CD4-positive, CD25-positive, alpha-beta regulatory T cell (primary cell): ENCODE results near the gene RERE. TPM values are rescaled to one million over a fixed set of nuclear protein-coding genes. Genes with fewer than 3 reads are reported as not detected.
A peak's percentile ranks its signal among the peaks of the same experiment; 100 is the strongest.

Source experiments
- ATAC-seq, 2 donors: fragments of 150-1000 bp; cut with Tn5 transposase; one replicate each; pipeline ENCODE4 v1.10.0; 2021; ENCODE audit warnings: low read depth in 2 of 2, moderate number of reproducible peaks in 2 of 2, moderate library complexity in 1 of 2
- DNase-seq, 3 donors: peaks; one replicate each; pipeline versions ENCODE4 v3.0.0 to v3.0.0-alpha.2; 2012 to 2022; ENCODE audit warnings: mixed read lengths in 1 of 3
- H3K27ac ChIP-seq: one replicate; pipeline ENCODE4 v1.7.0; 2013; ENCODE audit warnings: mild to moderate bottlenecking, low read length; ENCODE audit not compliant: insufficient read depth, poor library complexity, severe bottlenecking
- H3K27me3 ChIP-seq: one replicate; pipeline ENCODE4 v1.7.0; 2013; ENCODE audit warnings: low read length; ENCODE audit not compliant: control insufficient read depth, insufficient read depth
- H3K36me3 ChIP-seq: one replicate; pipeline ENCODE4 v1.7.0; 2013; ENCODE audit warnings: mild to moderate bottlenecking, low read length, moderate library complexity; ENCODE audit not compliant: control insufficient read depth, insufficient read depth
- H3K4me1 ChIP-seq: 2 replicates; pipeline ENCODE4 v1.7.0; 2013; ENCODE audit warnings: mild to moderate bottlenecking, low read length; ENCODE audit not compliant: insufficient read depth, control insufficient read depth, poor library complexity, severe bottlenecking
- H3K4me3 ChIP-seq: one replicate; pipeline ENCODE4 v1.7.0; 2013; ENCODE audit warnings: low read depth, mild to moderate bottlenecking, low read length, moderate library complexity
- H3K9me3 ChIP-seq, 2 experiments: 1 replicate in 1 of 2; 2 replicates in 1 of 2; pipeline ENCODE4 v1.7.0; 2013; ENCODE audit warnings: low read length in 2 of 2, mild to moderate bottlenecking in 1 of 2, moderate library complexity in 1 of 2; ENCODE audit not compliant: control insufficient read depth in 2 of 2
- H3K27ac Mint-ChIP-seq, 3 donors: one replicate each; pipeline ENCODE4 v1.8.0; 2020 to 2022; ENCODE audit warnings: mild to moderate bottlenecking in 3 of 3, mixed read lengths in 3 of 3, moderate library complexity in 2 of 3
- H3K27me3 Mint-ChIP-seq: one replicate; pipeline ENCODE4 v1.8.0; 2022; ENCODE audit warnings: mild to moderate bottlenecking, mixed read lengths
- H3K36me3 Mint-ChIP-seq: one replicate; pipeline ENCODE4 v1.8.0; 2020; ENCODE audit warnings: mixed read lengths
- H3K4me1 Mint-ChIP-seq, 4 donors: one replicate each; pipeline ENCODE4 v1.8.0; 2020 to 2022; ENCODE audit warnings: mixed read lengths in 4 of 4, mild to moderate bottlenecking in 1 of 4
- H3K4me3 Mint-ChIP-seq, 4 donors: one replicate each; pipeline ENCODE4 v1.8.0; 2020 to 2022; ENCODE audit warnings: mild to moderate bottlenecking in 4 of 4, mixed read lengths in 4 of 4, moderate library complexity in 3 of 4
- H3K9me3 Mint-ChIP-seq, 7 donors: one replicate each; pipeline ENCODE4 v1.8.0; 2020 to 2022; ENCODE audit warnings: mixed read lengths in 7 of 7, mild to moderate bottlenecking in 3 of 7, moderate library complexity in 2 of 7
- polyA plus RNA-seq, 4 donors: library from polyadenylated mRNA; unstranded; fragments of 300-500 nt; fragmentation: Illumina TruSeq; gene quantifications; one replicate each; pipeline ENCODE4 v1.2.3, GENCODE V29; 2021
- total RNA-seq: library from RNA; stranded (reverse); gene quantifications from one replicate; pipeline ENCODE4 v1.2.3, GENCODE V29; 2022

RERE gene
- total and polyA plus RNA-seq, 5 donors from 2014 or later = 3.1 to 127 (median 5.7) TPM

GRCh38 chr1:8649027-8649426, 168.4 kb downstream of the RERE start:
- H3K27me3 ChIP-seq = no peaks in the 10 kb centered on the region
- H3K4me3 Mint-ChIP-seq = no peak overlapping the region
- peaks cover 13% of the 10 kb centered on the region for H3K36me3 Mint-ChIP-seq
- ATAC-seq (no peak), DNase-seq (peak in 1 of 3 donors; percentile 62)
- no peaks in the 10 kb centered on the region for H3K27me3 Mint-ChIP-seq
- no peak overlapping the region for H3K27ac ChIP-seq
- H3K4me1 Mint-ChIP-seq = peaks cover 15 to 32% (median 21%) of the 10 kb centered on the region in 4 donors
- H3K9me3 Mint-ChIP-seq = no peaks in the 10 kb centered on the region
- no peaks in the 10 kb centered on the region for H3K9me3 ChIP-seq
- H3K4me3 ChIP-seq = no peak overlapping the region
- H3K4me1 ChIP-seq = peaks cover 11% of the 10 kb centered on the region
- no peaks in the 10 kb centered on the region for H3K36me3 ChIP-seq
- H3K27ac Mint-ChIP-seq = no peak overlapping the region

GRCh38 chr1:8646996-8647395, 170.4 kb downstream of the RERE start:
- Mint-ChIP-seq H3K27me3 (no peaks in the 10 kb centered on the region), H3K4me3 (no peak overlapping the region), H3K27ac (no peak overlapping the region), H3K9me3 (no peaks in the 10 kb centered on the region), H3K4me1 (peaks cover 12 to 21% (median 13%) of the 10 kb centered on the region in 4 donors), H3K36me3 (peaks cover 4% of the 10 kb centered on the region)
- Histone ChIP-seq H3K4me3 (no peak overlapping the region), H3K9me3 (no peaks in the 10 kb centered on the region), H3K27me3 (no peaks in the 10 kb centered on the region), H3K36me3 (no peaks in the 10 kb centered on the region), H3K4me1 (peaks cover 11% of the 10 kb centered on the region), H3K27ac (no peak overlapping the region)
- no peak for DNase-seq
- no peak for ATAC-seq

GRCh38 chr1:8646189-8646588, 171.3 kb downstream of the RERE start:
- Histone ChIP-seq H3K9me3 (no peaks in the 10 kb centered on the region), H3K4me1 (peaks cover 3% of the 10 kb centered on the region), H3K27me3 (no peaks in the 10 kb centered on the region), H3K4me3 (no peak overlapping the region), H3K27ac (no peak overlapping the region), H3K36me3 (no peaks in the 10 kb centered on the region)
- no peak overlapping the region for H3K27ac Mint-ChIP-seq
- ATAC-seq (no peak), DNase-seq (no peak)
- no peaks in the 10 kb centered on the region for H3K9me3 Mint-ChIP-seq
- peaks cover 4% of the 10 kb centered on the region for H3K36me3 Mint-ChIP-seq
- no peaks in the 10 kb centered on the region for H3K27me3 Mint-ChIP-seq
- peaks cover 4 to 13% (median 13%) of the 10 kb centered on the region in 4 donors for H3K4me1 Mint-ChIP-seq
- no peak overlapping the region for H3K4me3 Mint-ChIP-seq

- H3K27ac ChIP-seq = no peak overlapping the region
- Mint-ChIP-seq H3K27me3 (no peaks in the 10 kb centered on the region), H3K4me1 (peaks cover 0 to 15% (median 4%) of the 10 kb centered on the region in 4 donors), H3K9me3 (no peaks in the 10 kb centered on the region), H3K27ac (no peak overlapping the region), H3K4me3 (no peak overlapping the region), H3K36me3 (peaks cover 4% of the 10 kb centered on the region)
- ATAC-seq (peak in 1 of 2 donors; percentile 44), DNase-seq (no peak)
- no peak overlapping the region for H3K4me3 ChIP-seq
- H3K27me3 ChIP-seq = no peaks in the 10 kb centered on the region
- H3K36me3 ChIP-seq = no peaks in the 10 kb centered on the region
- no peaks in the 10 kb centered on the region for H3K4me1 ChIP-seq
- H3K9me3 ChIP-seq = no peaks in the 10 kb centered on the region
Measured at GRCh38 chr1:8643542-8644536, 173.6 kb downstream of the RERE start.

- peak overlapping the region in 1 of 3 donors; percentile 55 for H3K27ac Mint-ChIP-seq
Measured at GRCh38 chr1:8642114-8642513, 175.3 kb downstream of the RERE start.

GRCh38 chr1:8641377-8641997, 176.0 kb downstream of the RERE start:
- H3K27me3 ChIP-seq = no peaks in the 10 kb centered on the region
- H3K9me3 Mint-ChIP-seq = no peaks in the 10 kb centered on the region
- no peak overlapping the region for H3K4me3 ChIP-seq
- H3K4me1 ChIP-seq = no peaks in the 10 kb centered on the region
- ATAC-seq (no peak), DNase-seq (no peak)
- H3K9me3 ChIP-seq = no peaks in the 10 kb centered on the region
- H3K27ac ChIP-seq = no peak overlapping the region
- H3K4me3 Mint-ChIP-seq = no peak overlapping the region
- H3K27me3 Mint-ChIP-seq = no peaks in the 10 kb centered on the region
- peaks cover 0 to 15% (median 7%) of the 10 kb centered on the region in 4 donors for H3K4me1 Mint-ChIP-seq
- H3K36me3 Mint-ChIP-seq = peaks cover 4% of the 10 kb centered on the region
- no peak overlapping the region for H3K27ac Mint-ChIP-seq
- no peaks in the 10 kb centered on the region for H3K36me3 ChIP-seq

More at GRCh38 chr1:8642114-8642513, 175.3 kb downstream of the RERE start:
- H3K27ac ChIP-seq = no peak overlapping the region
- Mint-ChIP-seq H3K27me3 (no peaks in the 10 kb centered on the region), H3K36me3 (peaks cover 4% of the 10 kb centered on the region), H3K9me3 (no peaks in the 10 kb centered on the region), H3K4me3 (no peak overlapping the region), H3K4me1 (peaks cover 0 to 15% (median 7%) of the 10 kb centered on the region in 4 donors)
- no peak for DNase-seq
- no peak overlapping the region for H3K4me3 ChIP-seq
- H3K9me3 ChIP-seq = no peaks in the 10 kb centered on the region
- H3K27me3 ChIP-seq = no peaks in the 10 kb centered on the region
- no peaks in the 10 kb centered on the region for H3K36me3 ChIP-seq
- no peak for ATAC-seq
- no peaks in the 10 kb centered on the region for H3K4me1 ChIP-seq

- Mint-ChIP-seq H3K27me3 (no peaks in the 10 kb centered on the region), H3K36me3 (peaks cover 4% of the 10 kb centered on the region), H3K4me1 (peaks cover 0 to 15% (median 7%) of the 10 kb centered on the region in 4 donors), H3K27ac (no peak overlapping the region), H3K4me3 (no peak overlapping the region), H3K9me3 (no peaks in the 10 kb centered on the region)
- DNase-seq = no peak
- Histone ChIP-seq H3K27me3 (no peaks in the 10 kb centered on the region), H3K9me3 (no peaks in the 10 kb centered on the region), H3K4me1 (no peaks in the 10 kb centered on the region), H3K36me3 (no peaks in the 10 kb centered on the region), H3K27ac (no peak overlapping the region), H3K4me3 (no peak overlapping the region)
- no peak for ATAC-seq
Measured at GRCh38 chr1:8640950-8641349, 176.5 kb downstream of the RERE start.
